HG02763 (cell line): ENCODE results near the gene DNAJB8.

Experiments
- ATAC-seq: cut with Tn5 transposase; IDR thresholded peaks from one replicate; pipeline ENCODE4 v1.9.1; 2021; ENCODE audit warnings: mild to moderate bottlenecking, moderate library complexity; ENCODE audit not compliant: unreplicated experiment

DNAJB8 gene

DNA sequence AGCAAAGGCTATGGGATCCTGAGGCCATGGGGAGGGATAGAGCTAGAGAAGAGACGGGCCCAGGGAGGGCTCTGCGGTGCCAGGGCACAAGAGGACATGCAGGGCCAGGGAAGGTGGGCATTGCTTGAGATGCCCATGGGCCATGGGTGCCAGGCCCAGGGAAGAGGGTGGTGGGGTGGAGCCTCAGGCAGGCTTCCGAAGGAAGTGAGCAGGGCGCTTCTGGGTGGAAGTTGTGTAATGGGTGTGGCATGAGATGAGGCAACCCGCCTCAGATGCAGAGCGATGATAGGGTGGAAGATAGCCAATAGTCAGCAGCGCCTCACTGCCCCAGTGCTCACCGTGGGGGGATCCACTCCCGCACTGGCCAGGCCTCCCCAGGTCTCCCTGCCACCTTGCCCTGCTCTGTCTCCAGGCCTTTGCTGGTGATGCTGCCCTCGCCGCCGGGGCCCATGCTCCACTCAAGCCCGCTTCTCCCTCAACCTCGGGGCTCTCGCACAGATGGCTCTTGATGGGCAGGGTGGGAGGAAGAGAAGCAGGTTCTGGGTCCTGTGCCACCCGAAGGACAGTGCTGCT is 51.4 kb downstream of the DNAJB8 start:
- ATAC-seq: no peak

GRCh38 chr3:128413413-128414205 is 53.1 kb downstream of the DNAJB8 start:
- ATAC-seq: no peak

GRCh38 chr3:128413003-128413370 is 53.7 kb downstream of the DNAJB8 start:
- no peak for ATAC-seq
